Body of pancreas (tissue), 4 donors: ENCODE results near the gene NDUFV1.
A peak's percentile ranks its signal among the peaks of the same experiment; 100 is the strongest.

Source experiments
- POLR2A ChIP-seq, 3 donors: fragments of 450-650 bp; IDR thresholded peaks; one replicate each; pipeline ENCODE4 v1.6.1; 2016; ENCODE audit warnings: antibody characterized with exemption in 3 of 3, mild to moderate bottlenecking in 2 of 3
- TF ChIP-seq, protein P1 (sequence below), 7 experiments: fragments of 450-650 bp in 4 of 7; fragments of 200-600 bp in 3 of 7; sonication (generic) in 3 of 7; IDR thresholded peaks; one replicate each; pipeline ENCODE4 v1.5.1; 2016 to 2019; ENCODE audit warnings: antibody characterized with exemption in 7 of 7

GRCh38 chr11:67648140-67648795 lies 41.5 kb downstream of the NDUFV1 start:
- no peak for TF ChIP-seq POLR2A (IDR thresholded peaks at IDR 0.05)
- TF ChIP-seq, protein P1, sequence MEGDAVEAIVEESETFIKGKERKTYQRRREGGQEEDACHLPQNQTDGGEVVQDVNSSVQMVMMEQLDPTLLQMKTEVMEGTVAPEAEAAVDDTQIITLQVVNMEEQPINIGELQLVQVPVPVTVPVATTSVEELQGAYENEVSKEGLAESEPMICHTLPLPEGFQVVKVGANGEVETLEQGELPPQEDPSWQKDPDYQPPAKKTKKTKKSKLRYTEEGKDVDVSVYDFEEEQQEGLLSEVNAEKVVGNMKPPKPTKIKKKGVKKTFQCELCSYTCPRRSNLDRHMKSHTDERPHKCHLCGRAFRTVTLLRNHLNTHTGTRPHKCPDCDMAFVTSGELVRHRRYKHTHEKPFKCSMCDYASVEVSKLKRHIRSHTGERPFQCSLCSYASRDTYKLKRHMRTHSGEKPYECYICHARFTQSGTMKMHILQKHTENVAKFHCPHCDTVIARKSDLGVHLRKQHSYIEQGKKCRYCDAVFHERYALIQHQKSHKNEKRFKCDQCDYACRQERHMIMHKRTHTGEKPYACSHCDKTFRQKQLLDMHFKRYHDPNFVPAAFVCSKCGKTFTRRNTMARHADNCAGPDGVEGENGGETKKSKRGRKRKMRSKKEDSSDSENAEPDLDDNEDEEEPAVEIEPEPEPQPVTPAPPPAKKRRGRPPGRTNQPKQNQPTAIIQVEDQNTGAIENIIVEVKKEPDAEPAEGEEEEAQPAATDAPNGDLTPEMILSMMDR (IDR thresholded peaks at IDR 0.05): peak; percentile 13 to 93 (median 79)
